Neuronal stem cell (in vitro differentiated cells): Measurements from ENCODE around the gene FRMD4B.

Source experiments
- DNase-seq: peaks from one replicate; pipeline ENCODE4 v3.0.0-alpha.2; 2013; ENCODE audit warnings: low spot score
- H2AFZ ChIP-seq: one replicate; pipeline ENCODE4 v1.6.1; 2013; ENCODE audit warnings: mild to moderate bottlenecking, low read length, inconsistent platforms
- H2AK5ac ChIP-seq: 2 replicates; pipeline ENCODE4 v1.6.1; 2013; ENCODE audit warnings: low read depth, mild to moderate bottlenecking, inconsistent platforms, low read length, moderate library complexity, mixed read lengths
- H2BK120ac ChIP-seq: 2 replicates; pipeline ENCODE4 v1.6.1; 2013; ENCODE audit warnings: low read depth, mild to moderate bottlenecking, inconsistent platforms, low read length, moderate library complexity, mixed read lengths
- H2BK12ac ChIP-seq: one replicate; pipeline ENCODE4 v1.6.1; 2013; ENCODE audit warnings: low read length, inconsistent platforms
- H2BK15ac ChIP-seq: 2 replicates; pipeline ENCODE4 v1.6.1; 2013; ENCODE audit warnings: mild to moderate bottlenecking, low read length, inconsistent platforms, mixed read lengths
- H2BK5ac ChIP-seq: one replicate; pipeline ENCODE4 v1.6.1; 2013; ENCODE audit warnings: inconsistent platforms, mild to moderate bottlenecking, low read length, moderate library complexity
- H3K14ac ChIP-seq: one replicate; pipeline ENCODE4 v1.6.1; 2013; ENCODE audit warnings: low read length, inconsistent platforms
- H3K18ac ChIP-seq: 2 replicates; pipeline ENCODE4 v1.6.1; 2013; ENCODE audit warnings: low read length, inconsistent platforms
- H3K23ac ChIP-seq: 2 replicates; pipeline ENCODE4 v1.6.1; 2013; ENCODE audit warnings: low read depth, mild to moderate bottlenecking, mixed read lengths, low read length, inconsistent platforms; ENCODE audit not compliant: poor library complexity
- H3K27ac ChIP-seq: replicated peaks from 3 replicates; pipeline ENCODE4 v1.5.1; 2013; ENCODE audit warnings: low read length, inconsistent platforms
- H3K27me3 ChIP-seq, 3 experiments: 2 replicates each; pipeline ENCODE4 v1.6.1; 2013; ENCODE audit warnings: low read length in 3 of 3, mild to moderate bottlenecking in 2 of 3, inconsistent platforms in 1 of 3, low read depth in 1 of 3, mixed read lengths in 1 of 3, moderate library complexity in 1 of 3; ENCODE audit not compliant: control insufficient read depth in 3 of 3, insufficient read depth in 3 of 3
- H3K36me3 ChIP-seq, 2 donors: replicated peaks in 1 of 2; 2 replicates each; pipeline ENCODE4 v1.6.1; 2013; ENCODE audit warnings: low read length in 2 of 2; ENCODE audit not compliant: control insufficient read depth in 2 of 2, insufficient read depth in 2 of 2
- H3K4ac ChIP-seq: 2 replicates; pipeline ENCODE4 v1.6.1; 2013; ENCODE audit warnings: inconsistent platforms, mild to moderate bottlenecking, low read length, moderate library complexity
- H3K4me1 ChIP-seq, 2 donors: 1 replicate in 1 of 2; 2 replicates in 1 of 2; pipeline ENCODE4 v1.6.1; 2013; ENCODE audit warnings: low read length in 2 of 2, low read depth in 1 of 2; ENCODE audit not compliant: control insufficient read depth in 2 of 2, insufficient read depth in 1 of 2
- H3K4me2 ChIP-seq: one replicate; pipeline ENCODE4 v1.6.1; 2013; ENCODE audit warnings: mild to moderate bottlenecking, low read length, inconsistent platforms; ENCODE audit not compliant: insufficient read depth, poor library complexity, severe bottlenecking
- H3K4me3 ChIP-seq, 2 donors: 2 replicates each; pipeline ENCODE4 v1.5.1; 2013; ENCODE audit warnings: low read length in 2 of 2, mild to moderate bottlenecking in 2 of 2, inconsistent platforms in 1 of 2, moderate library complexity in 1 of 2
- H3K79me1 ChIP-seq: one replicate; pipeline ENCODE4 v1.6.1; 2013; ENCODE audit warnings: low read depth, mild to moderate bottlenecking, inconsistent platforms, low read length, moderate library complexity
- H3K9ac ChIP-seq: one replicate; pipeline ENCODE4 v1.6.1; 2013; ENCODE audit warnings: mild to moderate bottlenecking, low read depth, low read length, inconsistent platforms; ENCODE audit not compliant: poor library complexity
- H3K9me3 ChIP-seq, 2 donors: replicated peaks in 1 of 2; 2 replicates each; pipeline versions ENCODE3 to v1.6.1; 2013; ENCODE audit warnings: low read length in 2 of 2, mild to moderate bottlenecking in 2 of 2, inconsistent platforms in 1 of 2, low read depth in 1 of 2, mixed read lengths in 1 of 2, moderate library complexity in 1 of 2; ENCODE audit not compliant: control insufficient read depth in 2 of 2, insufficient read depth in 1 of 2
- H4K8ac ChIP-seq: one replicate; pipeline ENCODE4 v1.6.1; 2013; ENCODE audit warnings: low read depth, mild to moderate bottlenecking, inconsistent platforms, low read length, moderate library complexity
- H4K91ac ChIP-seq: one replicate; pipeline ENCODE4 v1.6.1; 2013; ENCODE audit warnings: low read length, low read depth, mild to moderate bottlenecking, inconsistent platforms; ENCODE audit not compliant: poor library complexity
- WGBS, 2 donors: extraction: QIAGEN DNeasy Blood & Tissue Kit; methylation state at CpG; one replicate each; pipeline ENCODE4 v1.1.7; 2013; ENCODE audit warnings: missing lambda C conversion rate in 2 of 2, mixed read lengths in 1 of 2; ENCODE audit not compliant: insufficient read length in 2 of 2, insufficient replicate concordance in 1 of 2; ENCODE audit errors: extremely low coverage in 2 of 2; 5-methylcytosine and 5-hydroxymethylcytosine counted together

FRMD4B gene

DNA sequence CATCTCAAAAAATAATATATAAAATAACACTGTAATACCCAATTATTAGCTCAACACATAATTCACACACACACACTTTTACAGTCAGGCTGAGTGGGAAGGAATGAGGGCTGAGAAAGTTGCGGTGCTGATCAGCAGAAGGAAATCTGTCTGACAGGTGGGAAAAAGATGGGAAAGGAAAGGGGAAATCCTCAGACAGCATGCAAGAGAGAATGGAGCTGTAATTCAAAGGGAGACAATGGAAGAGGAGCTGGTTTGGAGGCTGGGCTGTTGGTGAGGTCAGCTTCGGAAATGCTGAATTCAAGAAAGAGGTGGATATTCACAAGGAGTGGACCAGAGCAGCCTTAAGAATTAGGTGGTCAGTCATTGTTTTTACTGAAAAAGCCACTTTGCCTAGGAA, 141.8 kb downstream of the FRMD4B start:
- no peak overlapping the region for H3K4me2 ChIP-seq
- H2AFZ ChIP-seq: no peak overlapping the region
- H3K27ac ChIP-seq: no peak overlapping the region
- H3K23ac ChIP-seq: no peak overlapping the region
- no peak overlapping the region for H3K18ac ChIP-seq
- H3K79me1 ChIP-seq: no peaks in the 10 kb centered on the region
- no peak overlapping the region for H3K4ac ChIP-seq
- no peak overlapping the region for H3K4me3 ChIP-seq
- no peak overlapping the region for H3K9ac ChIP-seq
- no peaks in the 10 kb centered on the region for H3K27me3 ChIP-seq
- no peak overlapping the region for H4K8ac ChIP-seq
- DNase-seq: no peak
- H2BK12ac ChIP-seq: no peak overlapping the region
- no peak overlapping the region for H2BK120ac ChIP-seq
- H3K4me1 ChIP-seq: peaks cover 13 to 20% of the 10 kb centered on the region in 2 donors
- no peak overlapping the region for H2BK5ac ChIP-seq
- no peaks in the 10 kb centered on the region for H3K9me3 ChIP-seq
- H3K36me3 ChIP-seq: no peaks in the 10 kb centered on the region
- WGBS, 2 donors: no CpG with 5 or more reads among the region's 2 CpGs
- H2AK5ac ChIP-seq: no peak overlapping the region
- no peak overlapping the region for H2BK15ac ChIP-seq
- H3K14ac ChIP-seq: no peak overlapping the region
- no peak overlapping the region for H4K91ac ChIP-seq

DNA sequence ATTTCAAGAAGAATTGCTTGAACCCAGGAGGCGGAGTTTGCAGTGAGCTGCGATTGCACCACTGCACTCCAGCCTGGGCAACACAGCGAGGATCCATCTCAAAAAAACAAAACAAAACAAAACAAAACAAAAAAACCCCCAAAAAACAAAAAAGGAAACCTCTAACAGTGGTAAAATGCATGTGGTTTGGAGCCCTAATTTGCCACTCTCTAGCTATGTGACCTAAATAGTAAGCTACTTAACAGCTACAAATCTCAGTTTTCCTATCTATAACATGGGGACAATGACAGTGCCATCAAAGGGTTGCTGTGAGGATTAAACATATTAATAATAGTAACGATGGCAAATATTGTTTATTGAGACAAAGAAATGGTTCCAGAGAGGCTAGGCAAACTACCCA, 144.1 kb downstream of the FRMD4B start:
- Histone ChIP-seq H4K91ac (no peak overlapping the region), H3K36me3 (no peaks in the 10 kb centered on the region), H4K8ac (no peak overlapping the region), H2BK12ac (no peak overlapping the region), H3K23ac (no peak overlapping the region), H3K4ac (no peak overlapping the region), H2BK15ac (no peak overlapping the region), H2BK120ac (no peak overlapping the region), H2AK5ac (no peak overlapping the region), H3K4me1 (peaks cover 13 to 24% of the 10 kb centered on the region in 2 donors), H3K79me1 (no peaks in the 10 kb centered on the region), H3K4me2 (no peak overlapping the region), H3K9ac (no peak overlapping the region), H2AFZ (no peak overlapping the region), H3K9me3 (no peaks in the 10 kb centered on the region), H3K27ac (no peak overlapping the region), H3K14ac (no peak overlapping the region), H3K4me3 (no peak overlapping the region), H3K27me3 (no peaks in the 10 kb centered on the region), H2BK5ac (no peak overlapping the region), H3K18ac (no peak overlapping the region)
- WGBS, 2 donors: no CpG with 5 or more reads among the region's 4 CpGs
- no peak for DNase-seq

DNA sequence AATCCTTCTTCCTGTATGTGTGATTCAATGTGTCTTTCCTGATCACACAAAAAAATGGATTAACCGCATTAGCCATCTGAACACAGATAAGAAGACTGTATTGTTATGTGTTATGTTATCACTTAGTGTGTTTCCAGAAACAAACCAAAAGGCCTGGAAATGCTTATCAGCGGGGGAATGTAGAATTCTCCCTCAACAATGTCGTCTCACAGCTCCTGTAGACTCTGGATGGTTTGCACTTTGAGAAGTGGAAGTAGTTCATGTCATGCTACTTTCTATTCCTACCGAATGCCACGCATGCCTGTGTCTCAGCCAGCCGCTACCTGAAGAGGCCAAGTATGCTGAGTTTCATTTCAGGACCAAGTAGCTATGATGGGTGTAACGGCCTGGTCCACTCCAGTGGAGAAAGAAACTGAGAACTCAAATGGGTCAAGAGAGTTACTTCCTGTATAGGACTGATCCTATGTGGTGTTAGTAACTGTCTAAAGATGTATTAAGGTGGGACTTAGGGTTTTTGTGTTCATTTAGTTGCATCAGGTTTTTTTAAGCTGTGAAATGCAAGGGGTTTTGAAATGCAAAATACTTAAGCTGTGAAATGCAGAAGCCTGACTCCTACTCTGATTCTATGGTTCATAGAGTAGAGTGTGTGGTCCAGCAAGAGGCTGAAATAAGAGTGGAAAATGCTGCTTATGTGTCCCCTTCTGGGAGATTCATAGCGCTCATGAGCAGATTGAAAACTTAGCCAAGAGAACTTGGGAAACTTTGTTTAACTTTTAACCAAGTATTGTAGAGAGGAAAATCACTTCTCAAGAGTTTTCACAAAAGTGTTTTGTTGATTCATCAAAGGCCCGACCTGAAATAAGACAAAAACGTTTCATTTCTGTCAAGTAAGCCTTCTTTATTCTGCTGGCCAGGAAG, 145.0 kb downstream of the FRMD4B start:
- no peak overlapping the region for H2BK120ac ChIP-seq
- no peak overlapping the region for H3K23ac ChIP-seq
- no peak for DNase-seq
- H3K27me3 ChIP-seq: no peaks in the 10 kb centered on the region
- WGBS, 2 donors: no CpG with 5 or more reads among the region's 10 CpGs
- no peak overlapping the region for H3K18ac ChIP-seq
- H2BK15ac ChIP-seq: no peak overlapping the region
- H3K4ac ChIP-seq: no peak overlapping the region
- no peak overlapping the region for H3K14ac ChIP-seq
- no peaks in the 10 kb centered on the region for H3K36me3 ChIP-seq
- no peak overlapping the region for H2AFZ ChIP-seq
- peak overlapping the region; percentile 7 for H3K27ac ChIP-seq
- no peaks in the 10 kb centered on the region for H3K79me1 ChIP-seq
- no peak overlapping the region for H4K91ac ChIP-seq
- no peak overlapping the region for H2BK12ac ChIP-seq
- H3K4me1 ChIP-seq: peaks cover 13 to 24% of the 10 kb centered on the region in 2 donors
- no peak overlapping the region for H3K4me2 ChIP-seq
- H2BK5ac ChIP-seq: no peak overlapping the region
- no peak overlapping the region for H4K8ac ChIP-seq
- no peak overlapping the region for H3K9ac ChIP-seq
- no peaks in the 10 kb centered on the region for H3K9me3 ChIP-seq
- no peak overlapping the region for H3K4me3 ChIP-seq
- H2AK5ac ChIP-seq: no peak overlapping the region

DNA sequence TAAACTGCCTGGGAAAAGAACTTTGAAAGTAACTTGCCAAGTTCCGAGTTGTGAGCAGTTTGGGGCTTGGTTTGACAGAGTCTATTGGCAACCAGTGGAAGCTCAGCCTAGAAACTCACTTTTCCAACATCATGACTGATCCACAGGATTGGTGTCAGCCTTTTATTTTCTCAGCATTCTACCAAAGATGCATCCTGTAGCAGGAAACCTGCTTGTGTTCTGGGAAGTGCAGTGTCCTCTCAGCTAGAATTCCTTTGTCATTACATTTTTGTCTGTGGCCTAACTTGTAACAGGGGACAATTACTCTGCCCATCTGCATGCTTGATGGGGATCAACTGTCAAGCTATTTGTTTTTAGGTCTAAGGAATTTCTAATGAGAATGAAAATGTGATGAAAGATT, 146.8 kb downstream of the FRMD4B start:
- H2BK5ac ChIP-seq: no peak overlapping the region
- no peak for DNase-seq
- no CpG with 5 or more reads among the region's 1 CpG for WGBS, 2 donors

More for the DNA sequence above, 146.8 kb downstream of the FRMD4B start:
- no peak overlapping the region for H2AK5ac ChIP-seq
- no peak overlapping the region for H3K18ac ChIP-seq
- no peak overlapping the region for H3K4me3 ChIP-seq
- H3K27ac ChIP-seq: peak overlapping the region; percentile 45
- no peak overlapping the region for H3K23ac ChIP-seq
- H3K79me1 ChIP-seq: no peaks in the 10 kb centered on the region
- no peak overlapping the region for H3K4ac ChIP-seq
- no peaks in the 10 kb centered on the region for H3K27me3 ChIP-seq
- H3K9ac ChIP-seq: no peak overlapping the region
- H2BK12ac ChIP-seq: no peak overlapping the region
- no peak overlapping the region for H3K14ac ChIP-seq
- no peak overlapping the region for H3K4me2 ChIP-seq
- no peak overlapping the region for H2BK15ac ChIP-seq
- no peaks in the 10 kb centered on the region for H3K36me3 ChIP-seq
- no peak overlapping the region for H4K91ac ChIP-seq
- H2AFZ ChIP-seq: peak overlapping the region; percentile 2
- H4K8ac ChIP-seq: no peak overlapping the region
- no peak overlapping the region for H2BK120ac ChIP-seq
- H3K9me3 ChIP-seq: no peaks in the 10 kb centered on the region
- peaks cover 9 to 22% of the 10 kb centered on the region in 2 donors for H3K4me1 ChIP-seq
